Sigmoid colon (tissue), 7 donors: ENCODE results near the gene MTLN. TPM values are rescaled to one million over a fixed set of nuclear protein-coding genes. Genes with fewer than 3 reads are reported as not detected.
"Not testable (repeated sequence)": the region's sequence is repeated elsewhere in the genome, so short reads cannot be mapped to it uniquely, and the experiment has no call there.

Source experiments
- DNase-seq: peaks from one replicate; pipeline ENCODE4 v3.0.0-alpha.2; 2019
- H3K27ac ChIP-seq, 4 donors: fragments of 200-600 bp; sonication (generic); one replicate each; pipeline ENCODE4 v1.5.1; 2016 to 2019; ENCODE audit warnings: mild to moderate bottlenecking in 1 of 4
- H3K27me3 ChIP-seq, 3 donors: fragments of 200-600 bp; sonication (generic); one replicate each; pipeline ENCODE4 v1.5.1; 2019; ENCODE audit warnings: mild to moderate bottlenecking in 1 of 3
- H3K36me3 ChIP-seq, 4 donors: fragments of 200-600 bp; sonication (generic); one replicate each; pipeline ENCODE4 v1.5.1; 2016 to 2019
- H3K4me1 ChIP-seq, 4 donors: fragments of 200-600 bp; sonication (generic); one replicate each; pipeline ENCODE4 v1.5.1; 2017 to 2019
- H3K4me3 ChIP-seq, 4 donors: fragments of 200-600 bp; sonication (generic); one replicate each; pipeline ENCODE4 v1.5.1; 2017 to 2019; ENCODE audit warnings: mild to moderate bottlenecking in 2 of 4, moderate library complexity in 1 of 4
- H3K9me3 ChIP-seq, 4 donors: fragments of 200-600 bp in 3 of 4; sonication (generic) in 3 of 4; one replicate each; pipeline versions ENCODE4 v1.5.1 to v1.6.1; 2013 to 2019
- CTCF ChIP-seq, 4 experiments: fragments of 450-650 bp in 3 of 4; fragments of 200-600 bp in 1 of 4; IDR thresholded peaks; one replicate each; pipeline ENCODE4 v1.5.1; 2016 to 2019; ENCODE audit warnings: antibody characterized with exemption in 4 of 4, mild to moderate bottlenecking in 3 of 4, moderate library complexity in 2 of 4
- EP300 ChIP-seq, 4 donors: sonication (generic); formaldehyde crosslinking; IDR thresholded peaks; one replicate each; pipeline ENCODE4 v1.6.1; 2017; ENCODE audit warnings: antibody characterized with exemption in 4 of 4
- POLR2A ChIP-seq, 2 donors: fragments of 450-650 bp; IDR thresholded peaks; one replicate each; pipeline ENCODE4 v1.6.1; 2016; ENCODE audit warnings: antibody characterized with exemption in 2 of 2, mild to moderate bottlenecking in 2 of 2, moderate library complexity in 2 of 2
- POLR2AphosphoS5 ChIP-seq, 4 donors: sonication (generic); formaldehyde crosslinking; IDR thresholded peaks; one replicate each; pipeline ENCODE4 v1.6.1; 2017; ENCODE audit warnings: antibody characterized with exemption in 4 of 4
- WGBS, 2 donors: extraction: QIAGEN DNeasy Blood & Tissue Kit; methylation state at CpG; one replicate each; pipeline ENCODE4 v1.1.7; 2013; 5-methylcytosine and 5-hydroxymethylcytosine counted together
- intact Hi-C: fragments of 100-400 bp; cut with DNase I; formaldehyde crosslinking; loops from one replicate; pipeline ENCODE4 v1.15.1; 2023
- polyA plus RNA-seq, 3 donors: library from polyadenylated mRNA; stranded (reverse); fragments of 200-250 nt; gene quantifications; one replicate each; pipeline ENCODE4 v1.2.3, GENCODE V29; 2013
- total RNA-seq, 4 donors: library from RNA; depleted of rRNA; stranded (reverse); fragments of >200 nt; gene quantifications; one replicate each; pipeline ENCODE4 v1.1.0, GENCODE V29; 2016
- donor health status: healthy with polysubstance abuse.
- donor health status: Bipolar disorder and iron deficiency.
- donor health status: healthy.

MTLN gene
- total and polyA plus RNA-seq, 7 donors, result 94.0 to 158 (median 135) TPM

GRCh38 chr2:110221938-110222337, 9.6 kb upstream of the MTLN start:
- intact Hi-C loops, result no loop called here
- DNase-seq, result no peak
- no peak for TF ChIP-seq POLR2AphosphoS5 (IDR thresholded peaks at IDR 0.05)
- TF ChIP-seq POLR2A (IDR thresholded peaks at IDR 0.05), result no peak
- TF ChIP-seq CTCF (IDR thresholded peaks at IDR 0.05), result no peak
- TF ChIP-seq EP300 (IDR thresholded peaks at IDR 0.05), result no peak
- 53 to 65% methylated on average over 4 of the region's 4 CpGs for WGBS, 2 donors
- no peak overlapping the region for H3K27ac ChIP-seq
- no peak overlapping the region for H3K4me3 ChIP-seq
- H3K9me3 ChIP-seq, result no peaks in the 10 kb centered on the region
- H3K36me3 ChIP-seq, result no peaks in the 10 kb centered on the region
- H3K27me3 ChIP-seq, result peaks cover 0 to 17% (median 7%) of the 10 kb centered on the region in 3 donors
- no peaks in the 10 kb centered on the region for H3K4me1 ChIP-seq

GRCh38 chr2:110220190-110220564, 7.8 kb upstream of the MTLN start:
- no peaks in the 10 kb centered on the region for H3K36me3 ChIP-seq
- no peak for DNase-seq
- H3K4me1 ChIP-seq, result no peaks in the 10 kb centered on the region
- TF ChIP-seq EP300 (IDR thresholded peaks at IDR 0.05), result no peak
- TF ChIP-seq CTCF (IDR thresholded peaks at IDR 0.05), result no peak
- TF ChIP-seq POLR2A (IDR thresholded peaks at IDR 0.05), result no peak
- no peak for TF ChIP-seq POLR2AphosphoS5 (IDR thresholded peaks at IDR 0.05)
- WGBS, 2 donors, result 83 to 84% methylated on average over 2 of the region's 2 CpGs
- intact Hi-C loops, result no loop called here
- H3K9me3 ChIP-seq, result no peaks in the 10 kb centered on the region
- H3K27me3 ChIP-seq, result peaks cover 0 to 12% (median 2%) of the 10 kb centered on the region in 3 donors
- H3K27ac ChIP-seq, result no peak overlapping the region
- no peak overlapping the region for H3K4me3 ChIP-seq

GRCh38 chr2:110219496-110220189, 7.3 kb upstream of the MTLN start:
- Histone ChIP-seq H3K9me3 (no peaks in the 10 kb centered on the region), H3K36me3 (no peaks in the 10 kb centered on the region), H3K27me3 (peaks cover 0 to 8% (median 0%) of the 10 kb centered on the region in 3 donors), H3K4me3 (no peak overlapping the region), H3K4me1 (no peaks in the 10 kb centered on the region), H3K27ac (no peak overlapping the region)
- TF ChIP-seq POLR2AphosphoS5 (IDR thresholded peaks at IDR 0.05) (no peak), EP300 (IDR thresholded peaks at IDR 0.05) (no peak), CTCF (IDR thresholded peaks at IDR 0.05) (no peak), POLR2A (IDR thresholded peaks at IDR 0.05) (no peak)
- intact Hi-C loops, result no loop called here
- WGBS, 2 donors, result 13 to 43% methylated on average over 1 of the region's 1 CpG
- no peak for DNase-seq

GRCh38 chr2:110218889-110219288, 6.5 kb upstream of the MTLN start:
- intact Hi-C loops, H3K27ac ChIP-seq, H3K9me3 ChIP-seq, DNase-seq, H3K27me3 ChIP-seq, H3K36me3 ChIP-seq, H3K4me3 ChIP-seq, H3K4me1 ChIP-seq: not testable (repeated sequence)
- 75 to 85% methylated on average over 7 of the region's 7 CpGs for WGBS, 2 donors

- no peak overlapping the region for H3K4me3 ChIP-seq
- no peak for DNase-seq
- no peak overlapping the region for H3K27ac ChIP-seq
- intact Hi-C loops, result no loop called here
- H3K36me3 ChIP-seq, result no peaks in the 10 kb centered on the region
- peaks cover 0 to 3% (median 0%) of the 10 kb centered on the region in 3 donors for H3K27me3 ChIP-seq
- no peaks in the 10 kb centered on the region for H3K9me3 ChIP-seq
- TF ChIP-seq CTCF (IDR thresholded peaks at IDR 0.05) (no peak), POLR2A (IDR thresholded peaks at IDR 0.05) (no peak), POLR2AphosphoS5 (IDR thresholded peaks at IDR 0.05) (no peak)
- peaks cover 0 to under 1% (median 0%) of the 10 kb centered on the region in 4 donors for H3K4me1 ChIP-seq
Measured at GRCh38 chr2:110216803-110217202, 4.5 kb upstream of the MTLN start.
